Osteoblast (primary cell): Measurements from ENCODE around the gene B4GALT1. TPM values are rescaled to one million over a fixed set of nuclear protein-coding genes. Genes with fewer than 3 reads are reported as not detected.
A peak's percentile ranks its signal among the peaks of the same experiment; 100 is the strongest.

ENCODE experiments used
- DNase-seq: peaks from one replicate; pipeline ENCODE4 v3.0.0; 2011; ENCODE audit warnings: low spot score, mixed read lengths; ENCODE audit not compliant: insufficient read length; ENCODE audit errors: missing footprints
- H2AFZ ChIP-seq: 2 replicates; pipeline ENCODE4 v1.6.0; 2011; ENCODE audit warnings: mild to moderate bottlenecking, low read length
- H3K27ac ChIP-seq: 2 replicates; pipeline ENCODE4 v1.5.1; 2011; ENCODE audit warnings: mild to moderate bottlenecking, low read depth, low read length, moderate library complexity
- H3K27me3 ChIP-seq: 2 replicates; pipeline ENCODE4 v1.6.0; 2012; ENCODE audit warnings: mild to moderate bottlenecking, control low read depth, inconsistent platforms, low read length, moderate library complexity; ENCODE audit not compliant: insufficient read depth
- H3K36me3 ChIP-seq: 2 replicates; pipeline ENCODE4 v1.5.1; 2011; ENCODE audit warnings: mild to moderate bottlenecking, low read length, control low read depth, moderate library complexity; ENCODE audit not compliant: insufficient read depth
- H3K4me1 ChIP-seq: 2 replicates; pipeline ENCODE4 v1.5.1; 2011; ENCODE audit warnings: mild to moderate bottlenecking, low read length, control low read depth, moderate library complexity; ENCODE audit not compliant: insufficient read depth
- H3K4me2 ChIP-seq: 2 replicates; pipeline ENCODE4 v1.6.0; 2011; ENCODE audit warnings: mild to moderate bottlenecking, low read length; ENCODE audit not compliant: insufficient read depth
- H3K4me3 ChIP-seq: fragments of 200-600 bp; sonication (generic); 3 replicates; pipeline ENCODE4 v1.5.1; 2012; ENCODE audit warnings: mild to moderate bottlenecking, low read length, inconsistent platforms; ENCODE audit not compliant: insufficient read depth
- H3K79me2 ChIP-seq: 2 replicates; pipeline ENCODE4 v1.6.0; 2012; ENCODE audit warnings: mild to moderate bottlenecking, low read length, control low read depth, inconsistent platforms; ENCODE audit not compliant: insufficient read depth
- H3K9me3 ChIP-seq: 2 replicates; pipeline ENCODE4 v1.5.1; 2011; ENCODE audit warnings: low read depth, low read length, control low read depth
- H4K20me1 ChIP-seq: 2 replicates; pipeline ENCODE4 v1.6.0; 2012; ENCODE audit warnings: mild to moderate bottlenecking, low read length, control low read depth; ENCODE audit not compliant: insufficient read depth
- CTCF ChIP-seq: IDR thresholded peaks from 2 replicates; pipeline ENCODE4 v1.5.1; 2011; ENCODE audit warnings: mild to moderate bottlenecking, low read depth, low read length, moderate library complexity; ENCODE audit errors: extremely low read depth
- total RNA-seq: library from RNA; depleted of rRNA; stranded (reverse); fragments of >200 nt; gene quantifications from 2 replicates; pipeline ENCODE4 v1.2.3, GENCODE V29; 2012

The B4GALT1 gene
- total RNA-seq, 1 donor: 63.7 TPM

DNA sequence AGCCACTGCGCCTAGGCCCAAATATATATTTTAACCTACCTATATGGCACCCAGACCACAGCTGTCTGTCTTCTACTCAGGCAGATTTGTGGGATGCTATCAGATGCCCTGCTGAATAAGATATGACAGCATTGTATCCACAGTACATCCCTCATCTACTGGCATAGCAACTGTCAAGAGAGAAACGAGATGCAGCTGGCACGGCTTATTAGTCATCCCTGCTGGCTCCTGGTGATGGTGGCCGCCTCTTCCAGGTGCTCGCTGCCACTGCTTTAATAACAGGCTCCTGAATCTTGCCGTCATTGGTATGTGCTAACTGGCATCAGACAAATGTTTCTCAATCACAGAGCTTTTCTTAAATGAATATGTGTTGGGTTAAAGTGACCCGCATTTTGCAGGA is 34.0 kb downstream of the B4GALT1 start:
- peaks cover 30% of the 10 kb centered on the region for H4K20me1 ChIP-seq
- peak overlapping the region; percentile 31 for H3K27ac ChIP-seq
- H3K36me3 ChIP-seq: peaks cover 60% of the 10 kb centered on the region

GRCh38 chr9:33131790-33132772 is 35.1 kb downstream of the B4GALT1 start:
- H3K4me2 ChIP-seq: peak overlapping the region; percentile 26
- H3K27ac ChIP-seq: peak overlapping the region; percentile 64
- H3K9me3 ChIP-seq: no peaks in the 10 kb centered on the region
- peak; percentile 98 for DNase-seq
- no peak overlapping the region for H3K4me3 ChIP-seq
- peaks cover 83% of the 10 kb centered on the region for H3K79me2 ChIP-seq
- H3K36me3 ChIP-seq: peaks cover 71% of the 10 kb centered on the region
- H4K20me1 ChIP-seq: peaks cover 31% of the 10 kb centered on the region
- no peaks in the 10 kb centered on the region for H3K27me3 ChIP-seq
- TF ChIP-seq CTCF: no peak
- peaks cover 20% of the 10 kb centered on the region for H3K4me1 ChIP-seq
- no peak overlapping the region for H2AFZ ChIP-seq

More for the DNA sequence above, 34.0 kb downstream of the B4GALT1 start:
- H3K9me3 ChIP-seq: no peaks in the 10 kb centered on the region
- no peak for TF ChIP-seq CTCF
- H3K4me1 ChIP-seq: peaks cover 20% of the 10 kb centered on the region
- H3K79me2 ChIP-seq: peaks cover 83% of the 10 kb centered on the region
- H3K4me2 ChIP-seq: no peak overlapping the region
- DNase-seq: peak; percentile 61
- H3K4me3 ChIP-seq: no peak overlapping the region
- H2AFZ ChIP-seq: no peak overlapping the region
- no peaks in the 10 kb centered on the region for H3K27me3 ChIP-seq

- H3K36me3 ChIP-seq: peaks cover 75% of the 10 kb centered on the region
- H3K4me2 ChIP-seq: no peak overlapping the region
- H3K27me3 ChIP-seq: no peaks in the 10 kb centered on the region
- H2AFZ ChIP-seq: no peak overlapping the region
- no peaks in the 10 kb centered on the region for H3K9me3 ChIP-seq
- H3K4me3 ChIP-seq: no peak overlapping the region
- peaks cover 79% of the 10 kb centered on the region for H3K79me2 ChIP-seq
- peaks cover 26% of the 10 kb centered on the region for H3K4me1 ChIP-seq
- no peak for TF ChIP-seq CTCF
- peak overlapping the region; percentile 64 for H3K27ac ChIP-seq
- DNase-seq: peak; percentile 58
- peaks cover 28% of the 10 kb centered on the region for H4K20me1 ChIP-seq
Observed at GRCh38 chr9:33130961-33131789, 36.0 kb downstream of the B4GALT1 start.
